Mononuclear cell (primary cell): ENCODE data around the gene NEK11. TPM values are rescaled to one million over a fixed set of nuclear protein-coding genes. Genes with fewer than 3 reads are reported as not detected.

Experiments
- H3K27me3 ChIP-seq: 2 replicates; pipeline ENCODE4 v1.6.0; 2011; ENCODE audit warnings: low read length, control low read depth; ENCODE audit not compliant: insufficient read depth
- H3K4me1 ChIP-seq: 2 replicates; pipeline ENCODE4 v1.5.1; 2011; ENCODE audit warnings: mild to moderate bottlenecking, low read length, control low read depth; ENCODE audit not compliant: insufficient read depth
- H3K4me3 ChIP-seq: 2 replicates; pipeline ENCODE4 v1.5.1; 2011; ENCODE audit warnings: mild to moderate bottlenecking, low read length, moderate library complexity
- H3K9me3 ChIP-seq: 2 replicates; pipeline ENCODE4 v1.5.1; 2011; ENCODE audit warnings: low read depth, mild to moderate bottlenecking, control low read depth, low read length
- total RNA-seq: library from RNA; depleted of rRNA; stranded (reverse); fragments of >200 nt; gene quantifications from one replicate; pipeline ENCODE4 v1.2.3, GENCODE V29; 2012

The NEK11 gene
- total RNA-seq, 1 donor, result 4.2 TPM

DNA sequence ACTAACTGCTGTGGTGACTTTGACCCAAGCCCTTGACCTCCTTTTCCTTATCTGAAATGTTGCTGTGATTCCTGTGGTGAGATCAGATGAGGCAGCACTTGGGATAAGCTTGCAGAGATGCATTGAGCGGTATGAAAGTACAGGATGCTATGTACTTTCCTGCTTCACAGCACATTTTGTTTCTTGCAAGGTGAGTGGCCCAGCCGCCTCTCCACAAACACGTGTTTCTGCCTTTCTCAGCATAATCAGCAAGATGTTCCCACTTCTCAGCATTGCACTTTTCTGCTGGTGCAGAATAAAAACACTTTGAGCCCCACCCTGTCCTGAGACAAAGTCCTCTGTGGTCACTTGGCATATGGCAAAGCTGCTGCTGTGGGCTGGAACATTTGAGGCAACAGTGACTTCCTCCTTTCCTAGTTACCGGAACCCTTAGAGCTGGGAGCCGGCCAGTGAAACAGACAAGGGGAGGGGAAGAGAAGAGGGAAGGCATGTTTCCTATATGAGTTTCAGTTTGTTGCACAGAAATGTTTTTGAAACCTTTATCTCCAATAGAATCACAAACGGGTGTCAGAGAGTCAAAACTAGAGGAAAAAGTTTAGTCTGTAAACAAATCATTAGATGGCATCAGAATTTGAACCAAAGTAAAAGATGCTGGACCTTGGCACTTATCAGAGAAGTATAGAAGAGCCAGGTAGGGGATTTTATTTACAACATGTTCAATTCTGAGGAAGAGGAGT lies 359.9 kb downstream of the NEK11 start:
- no peak overlapping the region for H3K4me3 ChIP-seq
- H3K9me3 ChIP-seq, result no peaks in the 10 kb centered on the region
- H3K4me1 ChIP-seq, result peaks cover 79% of the 10 kb centered on the region
- H3K27me3 ChIP-seq, result no peaks in the 10 kb centered on the region

DNA sequence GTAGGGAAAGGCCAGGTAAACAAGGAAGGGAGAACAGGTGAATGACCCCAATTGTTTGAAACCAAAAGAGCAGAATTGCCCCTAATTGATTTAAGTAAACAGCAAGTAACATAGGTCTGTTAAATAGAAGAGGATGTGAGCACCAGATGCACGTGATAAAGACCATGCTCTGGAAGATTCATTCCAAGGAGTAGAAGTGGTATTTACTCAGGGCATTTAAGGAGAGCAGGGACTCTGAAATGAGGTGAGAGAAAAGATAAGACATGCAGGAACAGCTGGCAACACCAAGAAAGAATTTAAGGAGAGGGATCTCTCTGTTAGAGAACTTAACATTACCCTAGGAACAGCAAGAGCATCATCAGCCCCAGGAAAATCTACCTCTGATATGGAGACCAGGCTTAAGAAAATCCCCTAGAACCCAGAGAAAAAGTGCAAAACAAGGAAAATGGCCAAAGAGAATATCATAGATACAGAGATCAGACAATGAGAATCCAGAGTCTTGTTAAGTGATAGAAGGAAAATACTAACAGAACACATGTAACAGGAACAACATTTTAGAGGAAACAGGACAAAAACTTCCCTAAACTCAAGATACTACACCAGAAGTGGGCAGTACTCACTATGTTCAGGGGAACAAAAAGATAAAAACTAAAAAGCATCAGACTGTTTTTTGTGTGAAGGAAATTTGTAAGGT lies 361.3 kb downstream of the NEK11 start:
- no peak overlapping the region for H3K4me3 ChIP-seq
- no peaks in the 10 kb centered on the region for H3K9me3 ChIP-seq
- no peaks in the 10 kb centered on the region for H3K27me3 ChIP-seq
- peaks cover 68% of the 10 kb centered on the region for H3K4me1 ChIP-seq

DNA sequence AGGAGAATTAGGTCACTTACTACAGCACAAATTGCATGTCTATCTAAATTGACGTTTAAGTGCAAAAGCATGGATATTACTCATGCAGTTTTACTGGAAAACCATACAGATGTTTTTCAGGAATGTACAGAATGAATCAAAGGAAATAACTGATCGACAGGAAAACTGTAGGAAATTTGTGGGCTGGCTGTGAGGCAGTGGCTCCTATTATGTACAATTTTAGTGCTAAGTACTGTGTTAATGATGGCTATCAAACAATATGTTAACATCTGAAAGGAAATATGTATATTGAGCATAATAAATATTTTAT lies 361.8 kb downstream of the NEK11 start:
- Histone ChIP-seq H3K4me1 (peaks cover 63% of the 10 kb centered on the region), H3K9me3 (no peaks in the 10 kb centered on the region), H3K4me3 (no peak overlapping the region), H3K27me3 (no peaks in the 10 kb centered on the region)

DNA sequence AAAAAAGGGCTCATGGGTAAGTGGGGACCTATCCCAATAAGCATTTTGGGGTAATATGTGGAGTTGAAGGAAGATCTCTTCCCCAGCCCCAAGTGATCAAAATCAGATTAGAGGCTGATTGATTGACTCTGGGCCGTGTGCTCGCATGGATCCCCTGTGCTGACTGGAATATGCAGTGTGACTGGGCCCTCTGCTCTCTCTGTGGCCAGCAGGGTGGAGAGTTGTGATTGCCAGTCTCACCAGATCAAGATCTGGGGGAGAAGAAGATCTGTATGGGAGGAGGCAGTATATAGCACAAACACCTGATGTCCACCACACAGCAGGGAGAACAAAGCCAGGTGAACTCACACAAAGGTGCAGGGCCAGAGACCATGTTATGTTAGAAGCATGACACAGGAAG lies 363.7 kb downstream of the NEK11 start:
- H3K9me3 ChIP-seq, result no peaks in the 10 kb centered on the region

DNA sequence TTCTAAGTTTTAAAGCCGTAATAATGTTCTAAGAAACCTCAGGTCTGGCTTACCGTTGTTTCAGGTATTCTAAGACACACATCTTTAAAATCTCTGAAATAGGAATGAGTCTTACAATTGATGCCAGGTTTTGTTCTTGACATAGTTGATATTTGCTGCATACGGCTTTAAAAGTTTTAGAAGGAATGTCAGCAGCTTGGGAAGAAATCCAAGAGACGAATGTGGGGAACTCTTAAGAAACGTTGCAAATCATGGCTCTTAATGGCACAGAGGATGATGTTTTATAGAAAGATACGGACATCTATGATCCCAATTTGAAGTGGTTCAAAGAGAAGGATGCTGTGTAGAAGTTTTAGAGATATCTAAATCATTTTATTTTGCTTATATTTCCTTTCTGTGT lies 366.4 kb downstream of the NEK11 start:
- H3K9me3 ChIP-seq, result no peaks in the 10 kb centered on the region
- no peak overlapping the region for H3K4me3 ChIP-seq
- no peaks in the 10 kb centered on the region for H3K27me3 ChIP-seq
- H3K4me1 ChIP-seq, result peaks cover 18% of the 10 kb centered on the region

More for the DNA sequence above, 363.7 kb downstream of the NEK11 start:
- H3K4me1 ChIP-seq, result peaks cover 45% of the 10 kb centered on the region
- no peaks in the 10 kb centered on the region for H3K27me3 ChIP-seq
- no peak overlapping the region for H3K4me3 ChIP-seq

DNA sequence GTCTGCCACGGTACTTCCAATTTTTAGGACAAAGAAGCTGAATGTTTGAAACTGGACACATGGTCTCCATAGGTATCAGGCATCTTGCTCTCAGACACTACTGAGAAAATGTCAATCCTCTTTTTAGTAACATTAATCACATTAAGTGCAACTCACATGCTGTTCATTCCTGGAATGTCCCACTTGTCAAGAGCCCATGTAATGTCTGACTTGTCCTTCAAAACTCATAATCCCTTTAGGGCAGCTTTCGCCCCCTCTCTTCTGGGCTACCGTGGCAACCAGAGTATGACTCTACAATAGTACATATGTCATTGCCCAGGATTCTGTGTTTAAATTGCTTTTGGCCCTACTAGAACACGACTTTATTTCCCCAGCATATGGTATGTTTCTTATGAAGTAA lies 367.2 kb downstream of the NEK11 start:
- Histone ChIP-seq H3K4me1 (peaks cover 10% of the 10 kb centered on the region), H3K4me3 (no peak overlapping the region), H3K9me3 (no peaks in the 10 kb centered on the region), H3K27me3 (no peaks in the 10 kb centered on the region)

DNA sequence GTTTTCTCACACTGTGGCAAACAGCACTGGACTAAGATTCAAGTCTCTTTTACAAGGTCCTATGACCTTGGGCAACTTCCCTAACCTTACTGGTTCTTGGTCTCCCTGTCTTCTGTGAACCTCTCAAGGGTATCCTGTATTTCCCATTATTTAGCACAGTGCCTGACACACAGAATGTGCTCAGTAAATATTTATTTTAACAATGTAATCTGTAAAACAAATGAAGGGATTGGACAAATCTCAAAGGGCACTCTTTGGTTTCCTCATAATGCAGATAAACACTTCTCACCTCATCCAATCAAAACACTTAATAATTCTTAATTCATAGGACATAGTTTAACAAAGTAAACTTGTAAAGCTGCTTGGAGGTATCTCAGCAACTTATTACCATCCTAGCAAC lies 367.7 kb downstream of the NEK11 start:
- Histone ChIP-seq H3K4me1 (peaks cover 8% of the 10 kb centered on the region), H3K4me3 (no peak overlapping the region), H3K27me3 (no peaks in the 10 kb centered on the region), H3K9me3 (no peaks in the 10 kb centered on the region)

DNA sequence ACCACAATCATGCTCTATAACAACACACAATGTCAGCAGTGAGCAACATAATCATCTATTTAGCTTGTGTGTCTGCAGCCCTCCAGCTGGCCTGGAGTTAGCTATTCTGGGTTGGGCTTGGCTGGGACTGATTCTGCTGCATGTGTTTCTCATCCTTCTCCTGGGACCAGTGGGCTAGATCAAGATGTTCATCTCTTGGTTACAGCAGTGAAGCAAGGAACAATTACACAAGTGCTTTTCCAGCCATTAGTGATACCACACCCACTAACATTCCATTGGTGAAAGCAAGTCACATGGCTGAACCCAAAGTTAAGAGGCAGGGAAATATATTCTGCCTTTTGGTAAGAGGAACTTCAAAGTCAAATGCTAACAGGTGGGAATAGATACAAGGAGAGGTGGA lies 369.5 kb downstream of the NEK11 start:
- H3K9me3 ChIP-seq, result no peaks in the 10 kb centered on the region
- no peaks in the 10 kb centered on the region for H3K4me1 ChIP-seq
- no peak overlapping the region for H3K4me3 ChIP-seq
- H3K27me3 ChIP-seq, result no peaks in the 10 kb centered on the region

DNA sequence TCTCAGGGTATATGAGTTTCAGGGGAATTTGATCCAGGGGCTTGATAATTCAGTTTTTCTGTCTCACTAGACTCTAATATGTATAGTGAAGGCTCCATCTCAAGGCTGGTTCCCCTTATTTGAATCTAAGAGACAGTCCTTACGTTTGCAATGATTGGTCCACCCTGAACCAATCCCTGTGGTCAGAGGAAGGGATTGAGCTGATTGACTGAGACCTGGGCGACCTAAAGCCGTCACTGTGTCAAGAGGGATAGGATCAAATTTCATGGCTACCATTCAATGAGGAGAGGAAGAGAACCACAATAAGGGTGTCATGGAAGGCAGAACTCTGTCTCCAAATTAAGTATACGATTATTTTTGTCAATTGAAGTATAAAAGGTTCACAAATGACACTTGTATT lies 371.2 kb downstream of the NEK11 start:
- Histone ChIP-seq H3K27me3 (no peaks in the 10 kb centered on the region), H3K4me3 (no peak overlapping the region), H3K9me3 (no peaks in the 10 kb centered on the region), H3K4me1 (peaks cover 5% of the 10 kb centered on the region)

Other genes starting within 250 kb of the NEK11 start
- 46.8 TPM for gene ATP2C1, start 132.8 kb upstream of the NEK11 start, total RNA-seq
- 25.5 TPM for gene ASTE1, start 52 bp upstream of the NEK11 start, total RNA-seq